ENCODE data around the gene OSTF1. TPM values are rescaled to one million over a fixed set of nuclear protein-coding genes. Genes with fewer than 3 reads are reported as not detected.

OSTF1 gene
- total RNA-seq, 1 experiment from 2014 or later = 7.0 TPM

- Histone ChIP-seq H3K27me3 (replicated peaks; ENCODE audit: control insufficient read depth, insufficient read depth, low read length) (no peaks in the 10 kb centered on the region), H3K36me3 (ENCODE audit: control insufficient read depth, insufficient read depth, low read length) (no peaks in the 10 kb centered on the region), H3K9me3 (no peaks in the 10 kb centered on the region), H3K4me3 (ENCODE audit: low read depth, low read length) (no peak overlapping the region), H3K4me1 (no peaks in the 10 kb centered on the region)
- ChIA-PET CTCF (no interaction called here), POLR2A (no interaction called here)
- intact Hi-C loops (cut with micrococcal nuclease; ENCODE audit: unreplicated experiment) = no loop called here
- Mint-ChIP-seq H3K27me3 (ENCODE audit: insufficient read depth, unreplicated experiment) (no peaks in the 10 kb centered on the region), H3K9me3 (ENCODE audit: unreplicated experiment) (no peaks in the 10 kb centered on the region), H3K4me1 (ENCODE audit: low read depth, unreplicated experiment) (no peaks in the 10 kb centered on the region), H3K4me3 (ENCODE audit: unreplicated experiment) (no peak overlapping the region), H3K27ac (ENCODE audit: unreplicated experiment) (no peak overlapping the region), H3K36me3 (ENCODE audit: insufficient read depth, unreplicated experiment) (peaks cover 5% of the 10 kb centered on the region)
- no peak for DNase-seq
- BruUV-seq (replicated peaks) = no TSS peak
- TF ChIP-seq CTCF (IDR thresholded peaks at IDR 0.05; ENCODE audit: insufficient read depth in 1 of 2, low read depth in 1 of 2, low read length in 1 of 2, severe bottlenecking in 1 of 2, unreplicated experiment in 1 of 2) = no peak
These were observed 81.3 kb downstream of the OSTF1 start for GRCh38 chr9:75169623-75170022.

GRCh38 chr9:75170898-75171360, 82.6 kb downstream of the OSTF1 start:
- no peak overlapping the region for H3K27ac Mint-ChIP-seq (ENCODE audit: unreplicated experiment)
- ChIA-PET CTCF (no interaction called here), POLR2A (no interaction called here)
- no peak overlapping the region for H3K4me3 ChIP-seq (ENCODE audit: low read depth, low read length)
- H3K27me3 Mint-ChIP-seq (ENCODE audit: insufficient read depth, unreplicated experiment) = no peaks in the 10 kb centered on the region
- no TSS peak for BruUV-seq (replicated peaks)
- H3K4me3 Mint-ChIP-seq (ENCODE audit: unreplicated experiment) = no peak overlapping the region
- no peaks in the 10 kb centered on the region for H3K36me3 ChIP-seq (ENCODE audit: control insufficient read depth, insufficient read depth, low read length)
- peaks cover 5% of the 10 kb centered on the region for H3K36me3 Mint-ChIP-seq (ENCODE audit: insufficient read depth, unreplicated experiment)
- no peaks in the 10 kb centered on the region for H3K4me1 Mint-ChIP-seq (ENCODE audit: low read depth, unreplicated experiment)
- no peak for DNase-seq
- no peaks in the 10 kb centered on the region for H3K9me3 Mint-ChIP-seq (ENCODE audit: unreplicated experiment)
- H3K9me3 ChIP-seq = no peaks in the 10 kb centered on the region
- TF ChIP-seq CTCF (IDR thresholded peaks at IDR 0.05; ENCODE audit: insufficient read depth in 1 of 2, low read depth in 1 of 2, low read length in 1 of 2, severe bottlenecking in 1 of 2, unreplicated experiment in 1 of 2) = no peak
- no peaks in the 10 kb centered on the region for H3K27me3 ChIP-seq (replicated peaks; ENCODE audit: control insufficient read depth, insufficient read depth, low read length)
- intact Hi-C loops (cut with micrococcal nuclease; ENCODE audit: unreplicated experiment) = no loop called here
- no peaks in the 10 kb centered on the region for H3K4me1 ChIP-seq

- peaks cover 5% of the 10 kb centered on the region for H3K36me3 Mint-ChIP-seq (ENCODE audit: insufficient read depth, unreplicated experiment)
- H3K4me3 Mint-ChIP-seq (ENCODE audit: unreplicated experiment) = no peak overlapping the region
- no peak overlapping the region for H3K4me3 ChIP-seq (ENCODE audit: low read depth, low read length)
- intact Hi-C loops (cut with micrococcal nuclease; ENCODE audit: unreplicated experiment) = no loop called here
- no peaks in the 10 kb centered on the region for H3K9me3 ChIP-seq
- no peaks in the 10 kb centered on the region for H3K36me3 ChIP-seq (ENCODE audit: control insufficient read depth, insufficient read depth, low read length)
- no peaks in the 10 kb centered on the region for H3K27me3 ChIP-seq (replicated peaks; ENCODE audit: control insufficient read depth, insufficient read depth, low read length)
- no peak overlapping the region for H3K27ac Mint-ChIP-seq (ENCODE audit: unreplicated experiment)
- no peak for DNase-seq
- BruUV-seq (replicated peaks) = no TSS peak
- no peak for TF ChIP-seq CTCF (IDR thresholded peaks at IDR 0.05; ENCODE audit: insufficient read depth in 1 of 2, low read depth in 1 of 2, low read length in 1 of 2, severe bottlenecking in 1 of 2, unreplicated experiment in 1 of 2)
- no peaks in the 10 kb centered on the region for H3K4me1 ChIP-seq
- ChIA-PET POLR2A (no interaction called here), CTCF (no interaction called here)
- H3K9me3 Mint-ChIP-seq (ENCODE audit: unreplicated experiment) = no peaks in the 10 kb centered on the region
- H3K27me3 Mint-ChIP-seq (ENCODE audit: insufficient read depth, unreplicated experiment) = peaks cover 3% of the 10 kb centered on the region
- H3K4me1 Mint-ChIP-seq (ENCODE audit: low read depth, unreplicated experiment) = no peaks in the 10 kb centered on the region
These were observed 87.1 kb downstream of the OSTF1 start for GRCh38 chr9:75175395-75175794.
